Right atrium auricular region (tissue), 2 donors: ENCODE measurements around the gene ZC3H13. TPM values are rescaled to one million over a fixed set of nuclear protein-coding genes. Genes with fewer than 3 reads are reported as not detected.

ENCODE experiments used
- DNase-seq: peaks from one replicate; pipeline ENCODE4 v3.0.0-alpha.2; 2019; ENCODE audit warnings: low spot score
- H3K27ac ChIP-seq, 2 donors: fragments of 200-600 bp; sonication (generic); 1 replicate in 1 of 2; 2 replicates in 1 of 2; pipeline ENCODE4 v1.5.1; 2016 to 2019
- H3K27me3 ChIP-seq, 2 donors: fragments of 200-600 bp; sonication (generic); one replicate each; pipeline versions ENCODE4 v1.5.1 to v1.6.0; 2017 to 2019
- H3K36me3 ChIP-seq: fragments of 200-600 bp; sonication (generic); one replicate; pipeline ENCODE4 v1.5.1; 2016
- H3K4me1 ChIP-seq, 2 donors: fragments of 200-600 bp; sonication (generic); one replicate each; pipeline versions ENCODE4 v1.5.1 to v1.6.0; 2017 to 2019
- H3K4me3 ChIP-seq, 2 donors: fragments of 200-600 bp; sonication (generic); 1 replicate in 1 of 2; 2 replicates in 1 of 2; pipeline ENCODE4 v1.5.1; 2017 to 2019; ENCODE audit warnings: mild to moderate bottlenecking in 1 of 2, moderate library complexity in 1 of 2
- H3K9me3 ChIP-seq, 2 donors: fragments of 200-600 bp; sonication (generic); one replicate each; pipeline ENCODE4 v1.5.1; 2019
- CTCF ChIP-seq, 2 donors: fragments of 200-600 bp; sonication (generic); IDR thresholded peaks; one replicate each; pipeline ENCODE4 v1.5.1; 2019; ENCODE audit warnings: antibody characterized with exemption in 2 of 2
- total RNA-seq, 2 donors: library from RNA; depleted of rRNA; stranded (reverse); fragments of >200 nt; gene quantifications; one replicate each; pipeline ENCODE4 v1.1.0, GENCODE V29; 2016

ZC3H13 gene
- total RNA-seq, 2 donors from 2014 or later, result 18.2 to 21.0 TPM

GRCh38 chr13:46015366-46015765, 37.2 kb downstream of the ZC3H13 start:
- no peaks in the 10 kb centered on the region for H3K4me1 ChIP-seq
- H3K36me3 ChIP-seq, result peaks cover 40% of the 10 kb centered on the region
- DNase-seq, result no peak

GRCh38 chr13:46012404-46012803, 40.1 kb downstream of the ZC3H13 start:
- no peak for TF ChIP-seq CTCF (IDR thresholded peaks at IDR 0.05)
- Histone ChIP-seq H3K27me3 (no peaks in the 10 kb centered on the region), H3K4me3 (no peak overlapping the region), H3K36me3 (peaks cover 33% of the 10 kb centered on the region), H3K9me3 (no peaks in the 10 kb centered on the region), H3K4me1 (no peaks in the 10 kb centered on the region), H3K27ac (no peak overlapping the region)
- no peak for DNase-seq

More at GRCh38 chr13:46015366-46015765, 37.2 kb downstream of the ZC3H13 start:
- Histone ChIP-seq H3K27ac (no peak overlapping the region), H3K4me3 (no peak overlapping the region), H3K27me3 (no peaks in the 10 kb centered on the region), H3K9me3 (no peaks in the 10 kb centered on the region)
- no peak for TF ChIP-seq CTCF (IDR thresholded peaks at IDR 0.05)

GRCh38 chr13:46010148-46010547, 42.4 kb downstream of the ZC3H13 start:
- H3K4me3 ChIP-seq, result no peak overlapping the region
- peak in 1 of 2 donors; percentile 20 for TF ChIP-seq CTCF (IDR thresholded peaks at IDR 0.05)
- no peak for DNase-seq
- H3K27me3 ChIP-seq, result no peaks in the 10 kb centered on the region
- no peaks in the 10 kb centered on the region for H3K9me3 ChIP-seq
- no peak overlapping the region for H3K27ac ChIP-seq
- H3K36me3 ChIP-seq, result peaks cover 35% of the 10 kb centered on the region
- H3K4me1 ChIP-seq, result no peaks in the 10 kb centered on the region

- Histone ChIP-seq H3K36me3 (peaks cover 35% of the 10 kb centered on the region), H3K4me1 (no peaks in the 10 kb centered on the region), H3K9me3 (no peaks in the 10 kb centered on the region), H3K4me3 (no peak overlapping the region), H3K27ac (no peak overlapping the region), H3K27me3 (no peaks in the 10 kb centered on the region)
- TF ChIP-seq CTCF (IDR thresholded peaks at IDR 0.05), result no peak
- no peak for DNase-seq
These were observed 43.9 kb downstream of the ZC3H13 start for GRCh38 chr13:46008631-46009030.

GRCh38 chr13:46006688-46007452, 45.7 kb downstream of the ZC3H13 start:
- Histone ChIP-seq H3K36me3 (peaks cover 35% of the 10 kb centered on the region), H3K27ac (no peak overlapping the region)

More at GRCh38 chr13:46006688-46007452, 45.7 kb downstream of the ZC3H13 start:
- H3K4me3 ChIP-seq, result no peak overlapping the region
- no peaks in the 10 kb centered on the region for H3K27me3 ChIP-seq
- no peak for DNase-seq
- H3K9me3 ChIP-seq, result no peaks in the 10 kb centered on the region
- no peak for TF ChIP-seq CTCF (IDR thresholded peaks at IDR 0.05)
- H3K4me1 ChIP-seq, result no peaks in the 10 kb centered on the region
